H1 (cell line): ENCODE measurements around the gene CCDC154. TPM values are rescaled to one million over a fixed set of nuclear protein-coding genes. Genes with fewer than 3 reads are reported as not detected.
A peak's percentile ranks its signal among the peaks of the same experiment; 100 is the strongest.

ENCODE experiments used
- CTCF ChIA-PET: fragments of 300-600 bp; sonication (Branson Sonifier 250); formaldehyde crosslinking; loops from one replicate; lab custom pipeline; 2021; ENCODE audit not compliant: partially characterized antibody; lab: Charles Lee
- POLR2A ChIA-PET: fragments of 300-600 bp; sonication (Branson Sonifier 250); formaldehyde crosslinking; loops from one replicate; lab custom pipeline; 2021; ENCODE audit warnings: inconsistent platforms; ENCODE audit not compliant: partially characterized antibody; lab: Charles Lee
- DNase-seq, 2 experiments: peaks; one replicate each; pipeline versions ENCODE4 v3.0.0 to v3.0.0-alpha.2; 2010 to 2022; ENCODE audit warnings: low spot score in 2 of 2, low read depth in 1 of 2, mixed read lengths in 1 of 2
- FAIRE-seq: peaks from 2 replicates; lab custom pipeline; 2011; peaks lifted over from hg19 to GRCh38; lab: Jason Lieb, UNC
- H2AFZ ChIP-seq: 2 replicates; pipeline ENCODE4 v1.8.1; 2012; ENCODE audit warnings: low read length, inconsistent platforms
- H2AK5ac ChIP-seq: 2 replicates; pipeline ENCODE4 v1.6.1; 2013; ENCODE audit warnings: low read depth, low read length
- H2BK120ac ChIP-seq: replicated peaks from 2 replicates; pipeline ENCODE3; 2013; ENCODE audit warnings: low read depth, low read length, inconsistent platforms
- H2BK12ac ChIP-seq: 2 replicates; pipeline ENCODE4 v1.6.1; 2013; ENCODE audit warnings: low read depth, low read length
- H2BK15ac ChIP-seq: 2 replicates; pipeline ENCODE4 v1.6.1; 2013; ENCODE audit warnings: low read length
- H2BK20ac ChIP-seq: 2 replicates; pipeline ENCODE4 v1.6.1; 2013; ENCODE audit warnings: low read length
- H2BK5ac ChIP-seq: 2 replicates; pipeline ENCODE4 v1.6.1; 2013; ENCODE audit warnings: low read depth, low read length
- H3K14ac ChIP-seq: 2 replicates; pipeline ENCODE4 v1.6.1; 2013; ENCODE audit warnings: inconsistent platforms; ENCODE audit not compliant: insufficient read length
- H3K18ac ChIP-seq: 2 replicates; pipeline ENCODE4 v1.6.1; 2013; ENCODE audit warnings: low read length; ENCODE audit errors: extremely low read depth
- H3K23ac ChIP-seq: 2 replicates; pipeline ENCODE4 v1.6.1; 2013; ENCODE audit warnings: inconsistent platforms; ENCODE audit not compliant: insufficient read length
- H3K23me2 ChIP-seq: 2 replicates; pipeline ENCODE4 v1.6.1; 2013; ENCODE audit warnings: low read depth, low read length
- H3K27ac ChIP-seq: 2 replicates; pipeline ENCODE4 v1.6.1; 2011; ENCODE audit warnings: low read depth, low read length, inconsistent platforms
- H3K27me3 ChIP-seq, 4 experiments: replicated peaks in 1 of 4; 1 replicate in 1 of 4; 2 replicates in 3 of 4; pipeline versions ENCODE4 v1.6.1 to v1.8.1; 2011 to 2013; ENCODE audit warnings: low read length in 3 of 4, mild to moderate bottlenecking in 3 of 4, inconsistent platforms in 2 of 4, mixed read lengths in 2 of 4, moderate library complexity in 1 of 4; ENCODE audit not compliant: control insufficient read depth in 3 of 4, insufficient read depth in 3 of 4; ENCODE audit errors: extremely low read depth in 1 of 4
- H3K36me3 ChIP-seq, 4 experiments: 2 replicates each; pipeline versions ENCODE4 v1.6.1 to v1.8.1; 2011 to 2013; ENCODE audit warnings: mild to moderate bottlenecking in 4 of 4, low read length in 3 of 4, moderate library complexity in 2 of 4, control low read depth in 1 of 4, inconsistent platforms in 1 of 4; ENCODE audit not compliant: insufficient read depth in 4 of 4, control insufficient read depth in 2 of 4
- H3K4ac ChIP-seq: replicated peaks from 2 replicates; pipeline ENCODE3; 2013; ENCODE audit warnings: low read length, low read depth, mixed read lengths, inconsistent platforms; ENCODE audit not compliant: insufficient read length
- H3K4me1 ChIP-seq, 4 experiments: replicated peaks in 1 of 4; 1 replicate in 1 of 4; 2 replicates in 3 of 4; pipeline versions ENCODE4 v1.6.1 to v1.8.1; 2011 to 2013; ENCODE audit warnings: low read length in 3 of 4, inconsistent platforms in 2 of 4, mixed read lengths in 1 of 4; ENCODE audit not compliant: insufficient read depth in 4 of 4, control insufficient read depth in 3 of 4
- H3K4me2 ChIP-seq, 2 experiments: 2 replicates each; pipeline versions ENCODE4 v1.6.1 to v1.8.1; 2011 to 2013; ENCODE audit warnings: low read depth in 2 of 2, low read length in 2 of 2, control low read depth in 1 of 2, inconsistent platforms in 1 of 2, mild to moderate bottlenecking in 1 of 2; ENCODE audit not compliant: insufficient read depth in 1 of 2
- H3K4me3 ChIP-seq, 4 experiments: fragments of 200-600, 300-600 bp in 1 of 4; sonication (generic), shearing (Covaris generic), sonication (Bioruptor Twin) in 1 of 4; 2 replicates each; pipeline versions ENCODE4 v1.5.1 to v1.8.1; 2011 to 2016; ENCODE audit warnings: low read length in 4 of 4, low read depth in 3 of 4, control low read depth in 2 of 4, inconsistent platforms in 2 of 4, mild to moderate bottlenecking in 2 of 4, mixed read lengths in 1 of 4, moderate library complexity in 1 of 4; ENCODE audit not compliant: insufficient read depth in 2 of 4; ENCODE audit errors: extremely low read depth in 1 of 4
- H3K56ac ChIP-seq: replicated peaks from 2 replicates; pipeline ENCODE3; 2013; ENCODE audit warnings: low read depth, mild to moderate bottlenecking, mixed read lengths, low read length, inconsistent platforms; ENCODE audit not compliant: insufficient read length
- H3K79me1 ChIP-seq: 2 replicates; pipeline ENCODE4 v1.6.1; 2013; ENCODE audit warnings: low read depth, low read length, control low read depth
- H3K79me2 ChIP-seq, 2 experiments: 2 replicates each; pipeline versions ENCODE4 v1.6.1 to v1.8.1; 2012 to 2013; ENCODE audit warnings: low read length in 2 of 2, mild to moderate bottlenecking in 2 of 2, inconsistent platforms in 1 of 2; ENCODE audit not compliant: insufficient read depth in 2 of 2, control insufficient read depth in 1 of 2
- H3K9ac ChIP-seq, 4 experiments: replicated peaks in 1 of 4; 1 replicate in 1 of 4; 2 replicates in 3 of 4; pipeline versions ENCODE4 v1.6.1 to v1.8.1; 2011 to 2013; ENCODE audit warnings: low read depth in 3 of 4, low read length in 3 of 4, control low read depth in 2 of 4, mild to moderate bottlenecking in 2 of 4, moderate library complexity in 2 of 4, inconsistent platforms in 1 of 4; ENCODE audit errors: extremely low read depth in 1 of 4
- H3K9me3 ChIP-seq, 2 experiments: 2 replicates each; pipeline versions ENCODE4 v1.6.1 to v1.8.1; 2012 to 2013; ENCODE audit warnings: mild to moderate bottlenecking in 2 of 2, moderate library complexity in 2 of 2, control low read depth in 1 of 2, inconsistent platforms in 1 of 2, low read depth in 1 of 2, low read length in 1 of 2, mixed read lengths in 1 of 2; ENCODE audit not compliant: insufficient read depth in 2 of 2
- H4K20me1 ChIP-seq, 2 experiments: replicated peaks in 1 of 2; 2 replicates each; pipeline versions ENCODE3 to v1.8.1; 2011 to 2013; ENCODE audit warnings: inconsistent platforms in 2 of 2, low read length in 2 of 2, mild to moderate bottlenecking in 1 of 2; ENCODE audit not compliant: insufficient read depth in 2 of 2, control insufficient read depth in 1 of 2
- H4K5ac ChIP-seq: 2 replicates; pipeline ENCODE4 v1.6.1; 2013; ENCODE audit warnings: low read length, low read depth, mixed read lengths, inconsistent platforms; ENCODE audit not compliant: insufficient read length
- H4K8ac ChIP-seq: 2 replicates; pipeline ENCODE4 v1.8.0; 2013; ENCODE audit warnings: mild to moderate bottlenecking, moderate library complexity, low read length, inconsistent platforms; ENCODE audit not compliant: insufficient read depth; ENCODE audit errors: extremely low read depth
- H4K91ac ChIP-seq: replicated peaks from 2 replicates; pipeline ENCODE3; 2013; ENCODE audit warnings: low read length, mixed read lengths, inconsistent platforms; ENCODE audit not compliant: insufficient read length
- BCL11A ChIP-seq, 2 experiments: IDR thresholded peaks; one replicate each; pipeline ENCODE4 v1.6.1; 2011; ENCODE audit warnings: low read depth in 2 of 2, low read length in 2 of 2, mild to moderate bottlenecking in 2 of 2
- CBX5 ChIP-seq: fragments of 300-800, 300-1000 bp; sonication (generic); IDR thresholded peaks from 2 replicates; pipeline ENCODE4 v1.7.1; 2016; ENCODE audit warnings: antibody characterized with exemption, low read length, low read depth
- CTCF ChIP-seq, 3 experiments: IDR thresholded peaks; 1 replicate in 2 of 3; 2 replicates in 1 of 3; pipeline versions ENCODE4 v1.5.1 to v1.6.1; 2011; ENCODE audit warnings: low read length in 3 of 3, mild to moderate bottlenecking in 3 of 3, inconsistent platforms in 2 of 3, low read depth in 1 of 3, moderate library complexity in 1 of 3; ENCODE audit not compliant: insufficient read depth in 1 of 3; ENCODE audit errors: control extremely low read depth in 1 of 3
- EGR1 ChIP-seq: IDR thresholded peaks from 2 replicates; pipeline ENCODE4 v1.6.1; 2011; ENCODE audit warnings: low read depth, low read length, borderline replicate concordance
- NANOG ChIP-seq: IDR thresholded peaks from 2 replicates; pipeline ENCODE4 v1.6.1; 2011; ENCODE audit warnings: low read length, low read depth, mild to moderate bottlenecking, inconsistent platforms; ENCODE audit not compliant: insufficient read depth, poor library complexity, severe bottlenecking
- POLR2A ChIP-seq, 2 experiments: IDR thresholded peaks; 1 replicate in 1 of 2; 2 replicates in 1 of 2; pipeline ENCODE4 v1.6.1; 2011; ENCODE audit warnings: low read depth in 2 of 2, low read length in 2 of 2, mild to moderate bottlenecking in 2 of 2; ENCODE audit errors: control extremely low read depth in 1 of 2
- RAD21 ChIP-seq, 2 experiments: IDR thresholded peaks in 1 of 2; conservative IDR thresholded peaks in 1 of 2; 2 replicates each; pipeline ENCODE4 v1.6.1; 2011; ENCODE audit warnings: low read depth in 2 of 2, low read length in 2 of 2, improper control_type of control experiment in 1 of 2, inconsistent platforms in 1 of 2, mild to moderate bottlenecking in 1 of 2, moderate library complexity in 1 of 2
- RXRA ChIP-seq: IDR thresholded peaks from 2 replicates; pipeline ENCODE4 v1.6.1; 2011; ENCODE audit warnings: low read depth, mild to moderate bottlenecking, low read length, moderate library complexity; ENCODE audit not compliant: insufficient read depth
- SAP30 ChIP-seq: fragments of 300-600 bp; sonication (generic); IDR thresholded peaks from 2 replicates; pipeline ENCODE4 v1.7.1; 2012; ENCODE audit warnings: low read length, moderate library complexity, mild to moderate bottlenecking, inconsistent platforms; ENCODE audit not compliant: insufficient read depth, insufficient replicate concordance
- SP4 ChIP-seq: IDR thresholded peaks from 2 replicates; pipeline ENCODE4 v1.6.1; 2012; ENCODE audit warnings: low read length, inconsistent platforms
- WGBS, 2 experiments: shearing (Covaris generic) in 1 of 2; methylation state at CpG; one replicate each; pipeline versions ENCODE4 v1.1.6 to v1.1.7; 2013 to 2015; ENCODE audit warnings: low lambda C conversion rate in 2 of 2, mixed read lengths in 2 of 2, inconsistent platforms in 1 of 2, low coverage in 1 of 2, missing lambda C conversion rate in 1 of 2; ENCODE audit not compliant: insufficient replicate concordance in 2 of 2, insufficient coverage in 1 of 2, insufficient read length in 1 of 2; ENCODE audit errors: extremely low coverage in 1 of 2, missing lambda C conversion rate in 1 of 2; 5-methylcytosine and 5-hydroxymethylcytosine counted together
- polyA plus RNA-seq, 7 experiments: library from polyadenylated mRNA; depleted of rRNA in 3 of 7; stranded (reverse) in 5 of 7; unstranded in 2 of 7; fragments of >200 nt in 5 of 7; fragments of 200-250 nt in 2 of 7; gene quantifications; 1 replicate in 5 of 7; 2 replicates in 1 of 7; 4 replicates in 1 of 7; pipeline versions ENCODE4 v1.2.1 to v1.2.3, GENCODE V29; 2011 to 2013; ENCODE audit warnings: missing spikeins in 2 of 7, mixed read lengths in 2 of 7
- total RNA-seq: library from RNA; stranded (reverse); fragmentation: NEBNext Ultra II Directional; extraction: Animal tissue kit (Norgen Biotek cat#: 25700); gene quantifications from 2 replicates; pipeline ENCODE4 v1.2.1, GENCODE V29; 2021

Gene CCDC154
- total and polyA plus RNA-seq, 2 of the 8 experiments (the other 6 are each of a cell fraction or from before 2014, with no cell fraction given), result 0.15 to 0.88 TPM

GRCh38 chr16:1458977-1459341 lies 14.6 kb upstream of the CCDC154 start:
- FAIRE-seq, result no peak
- Histone ChIP-seq H2AFZ (no peak overlapping the region), H3K56ac (no peak overlapping the region), H3K9ac (no peak overlapping the region), H2BK5ac (no peak overlapping the region), H3K4me3 (no peak overlapping the region), H4K5ac (no peak overlapping the region), H3K18ac (no peak overlapping the region), H2AK5ac (no peak overlapping the region), H3K4me2 (no peak overlapping the region), H3K9me3 (no peaks in the 10 kb centered on the region), H3K27me3 (no peaks in the 10 kb centered on the region), H2BK20ac (no peak overlapping the region), H3K27ac (no peak overlapping the region), H2BK12ac (no peak overlapping the region), H2BK15ac (no peak overlapping the region), H3K79me1 (no peaks in the 10 kb centered on the region; the same call in 1 of the 2 replicates), H3K36me3 (peaks cover 0 to 39% (median 9%) of the 10 kb centered on the region in 4 experiments; a peak in 6 of 8 replicates), H3K23me2 (no peaks in the 10 kb centered on the region), H3K4me1 (no peaks in the 10 kb centered on the region), H4K20me1 (peaks cover 0 to 7% of the 10 kb centered on the region in 2 experiments), H3K14ac (no peak overlapping the region), H3K79me2 (no peaks in the 10 kb centered on the region; a peak in 1 of 4 replicates), H3K23ac (no peak overlapping the region), H3K4ac (no peak overlapping the region), H4K8ac (no peak overlapping the region), H2BK120ac (no peak overlapping the region), H4K91ac (no peak overlapping the region)
- ChIA-PET POLR2A (interaction anchor here (0.6 to 2.2 kb wide), 4 partner anchors 11 to 144 kb away, joined by 3 to 6 read pairs (median 3); no protein-coding TSS in a partner anchor), CTCF (interaction anchor here (0.6 to 0.8 kb wide), 3 partner anchors 12 to 99 kb away, joined by 3 to 4 read pairs (median 3); no protein-coding TSS in a partner anchor)
- WGBS, 2 experiments, result 91% methylated on average over 9 of the region's 14 CpGs; no CpG with 5 or more reads in 1 of the 2 experiments
- DNase-seq, result peak in 1 of 2 experiments; percentile 17
- no peak for TF ChIP-seq SP4
- no peak for TF ChIP-seq CTCF (IDR thresholded peaks at IDR 0.05; ENCODE audit: control extremely low read depth in 1 of 3, insufficient read depth in 1 of 3, low read depth in 1 of 3, low read length in 3 of 3)
- TF ChIP-seq EGR1, result no peak
- no peak for TF ChIP-seq NANOG
- TF ChIP-seq RAD21 (IDR thresholded peaks at IDR 0.05 in 1 of 2, conservative IDR thresholded peaks at IDR 0.05 in 1 of 2; ENCODE audit: low read depth in 2 of 2, low read length in 2 of 2), result no peak
- no peak for TF ChIP-seq RXRA
- no peak for TF ChIP-seq CBX5
- TF ChIP-seq POLR2A (IDR thresholded peaks at IDR 0.05; ENCODE audit: control extremely low read depth in 1 of 2, low read depth in 2 of 2, low read length in 2 of 2), result no peak
- TF ChIP-seq SAP30, result no peak
- no peak for TF ChIP-seq BCL11A (IDR thresholded peaks at IDR 0.05; ENCODE audit: low read depth in 2 of 2, low read length in 2 of 2)
